ENCODE results near the gene TMEM255B. TPM values are rescaled to one million over a fixed set of nuclear protein-coding genes. Genes with fewer than 3 reads are reported as not detected.
A peak's percentile ranks its signal among the peaks of the same experiment; 100 is the strongest.

TMEM255B gene
- total and polyA plus RNA-seq, 9 of the 15 experiments (the other 6 are each of a cell fraction or from before 2014, with no cell fraction given): 0.01 to 0.75 (median 0.23) TPM

GRCh38 chr13:113774177-113775107 lies 15.4 kb downstream of the TMEM255B start:
- no peak overlapping the region for H3K4me2 ChIP-seq (ENCODE audit: insufficient read depth, low read length)
- 1% methylated on average over 8 of the region's 9 CpGs for WGBS (ENCODE audit: insufficient coverage, low coverage, missing lambda C conversion rate)
- CTCF ChIA-PET (ENCODE audit: low intra/inter-chr PET ratio): no interaction called here
- no peak overlapping the region for H3K27ac ChIP-seq (ENCODE audit: extremely low read depth, low read depth, low read length)
- no peak overlapping the region for H3K9ac ChIP-seq (ENCODE audit: insufficient read depth in 1 of 2, low read depth in 2 of 2, low read length in 2 of 2)
- no TSS peak for BruUV-seq (replicated peaks)
- peaks cover 1 to 55% of the 10 kb centered on the region in 2 experiments for H3K27me3 ChIP-seq (ENCODE audit: control insufficient read depth in 2 of 2, insufficient read depth in 2 of 2, low read length in 2 of 2)
- no peaks in the 10 kb centered on the region for H3K36me3 ChIP-seq (ENCODE audit: control insufficient read depth, insufficient read depth, low read length)
- ATAC-seq (no peak), DNase-seq (ENCODE audit: extremely low read depth in 1 of 4, low spot score in 3 of 4) (no peak), FAIRE-seq (peak; percentile 82)
- POLR2A ChIA-PET: no interaction called here
- in situ Hi-C loops (cut with MboI) (no loop called here), intact Hi-C loops (cut with micrococcal nuclease) (no loop called here)
- no peak overlapping the region for H3K4me3 ChIP-seq
- no peak overlapping the region for H2AFZ ChIP-seq (ENCODE audit: low read depth, low read length)
- no peaks in the 10 kb centered on the region; a peak in 1 of 5 replicates for H3K4me1 ChIP-seq (replicated peaks in 1 of 2; ENCODE audit: control insufficient read depth in 2 of 2, insufficient read depth in 2 of 2, low read length in 2 of 2)
- H3K9me1 ChIP-seq (ENCODE audit: control insufficient read depth, insufficient read depth, low read length): no peaks in the 10 kb centered on the region
- no peaks in the 10 kb centered on the region; the same call in 1 of the 2 replicates for H3K9me3 ChIP-seq (replicated peaks; ENCODE audit: control insufficient read depth, insufficient read depth, low read depth, low read length)
- TF ChIP-seq ZBTB26 (CRISPR knock-in tag; IDR thresholded peaks at IDR 0.05) (0 out of 2 replicates have a peak, but pooled peaks have one; percentile 61), ARHGAP35 (IDR thresholded peaks at IDR 0.05; ENCODE audit: partially characterized antibody) (peak; percentile 18), PPARD (CRISPR knock-in tag; IDR thresholded peaks at IDR 0.05) (no peak), ZNF282 (CRISPR knock-in tag; IDR thresholded peaks at IDR 0.05) (0 out of 2 replicates have a peak, but pooled peaks have one; percentile 42)
- H3K79me2 ChIP-seq (ENCODE audit: control insufficient read depth, insufficient read depth, low read length): no peaks in the 10 kb centered on the region
- H4K20me1 ChIP-seq (replicated peaks; ENCODE audit: control insufficient read depth, insufficient read depth, low read length): no peaks in the 10 kb centered on the region; the same call in 1 of the 2 replicates
